ENCODE data around the gene PLCL1. TPM values are rescaled to one million over a fixed set of nuclear protein-coding genes. Genes with fewer than 3 reads are reported as not detected.

PLCL1 gene
- total RNA-seq, 1 experiment from 2014 or later: 0.07 TPM

DNA sequence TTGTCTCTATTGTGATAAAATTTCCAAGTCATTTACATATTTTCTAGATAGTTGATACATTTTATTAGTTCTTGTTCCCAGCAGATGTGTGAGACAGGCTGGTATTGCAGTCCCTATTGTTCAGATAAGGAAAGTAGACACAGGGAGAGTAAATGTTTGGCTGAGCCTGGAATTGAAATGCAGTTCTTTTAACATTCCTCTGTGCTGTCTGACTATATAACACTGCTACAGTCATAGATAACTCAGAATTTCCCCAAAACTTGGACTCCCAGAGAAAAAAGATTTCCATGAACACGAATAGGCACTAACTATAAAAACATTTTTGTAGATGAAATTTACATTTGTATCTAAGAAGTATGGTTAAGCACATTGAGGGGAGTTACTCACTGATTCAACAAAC, 71.4 kb downstream of the PLCL1 start:
- DNase-seq (ENCODE audit: low spot score): no peak
- Mint-ChIP-seq H3K27me3 (ENCODE audit: low read depth) (no peaks in the 10 kb centered on the region), H3K36me3 (no peaks in the 10 kb centered on the region), H3K9me3 (no peaks in the 10 kb centered on the region), H3K27ac (no peak overlapping the region), H3K4me1 (peaks cover 15% of the 10 kb centered on the region), H3K4me3 (no peak overlapping the region)
- ATAC-seq: no peak
- ChIA-PET POLR2A (no interaction called here), CTCF (no interaction called here)
- no peak for TF ChIP-seq GRHL2 (CRISPR knock-in tag; IDR thresholded peaks at IDR 0.05; ENCODE audit: insufficient replicate concordance, severe bottlenecking)
- TF ChIP-seq, protein P1, sequence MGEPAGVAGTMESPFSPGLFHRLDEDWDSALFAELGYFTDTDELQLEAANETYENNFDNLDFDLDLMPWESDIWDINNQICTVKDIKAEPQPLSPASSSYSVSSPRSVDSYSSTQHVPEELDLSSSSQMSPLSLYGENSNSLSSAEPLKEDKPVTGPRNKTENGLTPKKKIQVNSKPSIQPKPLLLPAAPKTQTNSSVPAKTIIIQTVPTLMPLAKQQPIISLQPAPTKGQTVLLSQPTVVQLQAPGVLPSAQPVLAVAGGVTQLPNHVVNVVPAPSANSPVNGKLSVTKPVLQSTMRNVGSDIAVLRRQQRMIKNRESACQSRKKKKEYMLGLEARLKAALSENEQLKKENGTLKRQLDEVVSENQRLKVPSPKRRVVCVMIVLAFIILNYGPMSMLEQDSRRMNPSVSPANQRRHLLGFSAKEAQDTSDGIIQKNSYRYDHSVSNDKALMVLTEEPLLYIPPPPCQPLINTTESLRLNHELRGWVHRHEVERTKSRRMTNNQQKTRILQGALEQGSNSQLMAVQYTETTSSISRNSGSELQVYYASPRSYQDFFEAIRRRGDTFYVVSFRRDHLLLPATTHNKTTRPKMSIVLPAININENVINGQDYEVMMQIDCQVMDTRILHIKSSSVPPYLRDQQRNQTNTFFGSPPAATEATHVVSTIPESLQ (CRISPR knock-in tag; IDR thresholded peaks at IDR 0.05): no peak
- TF ChIP-seq, protein P2, sequence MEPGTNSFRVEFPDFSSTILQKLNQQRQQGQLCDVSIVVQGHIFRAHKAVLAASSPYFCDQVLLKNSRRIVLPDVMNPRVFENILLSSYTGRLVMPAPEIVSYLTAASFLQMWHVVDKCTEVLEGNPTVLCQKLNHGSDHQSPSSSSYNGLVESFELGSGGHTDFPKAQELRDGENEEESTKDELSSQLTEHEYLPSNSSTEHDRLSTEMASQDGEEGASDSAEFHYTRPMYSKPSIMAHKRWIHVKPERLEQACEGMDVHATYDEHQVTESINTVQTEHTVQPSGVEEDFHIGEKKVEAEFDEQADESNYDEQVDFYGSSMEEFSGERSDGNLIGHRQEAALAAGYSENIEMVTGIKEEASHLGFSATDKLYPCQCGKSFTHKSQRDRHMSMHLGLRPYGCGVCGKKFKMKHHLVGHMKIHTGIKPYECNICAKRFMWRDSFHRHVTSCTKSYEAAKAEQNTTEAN (CRISPR knock-in tag; IDR thresholded peaks at IDR 0.05): no peak
- TF ChIP-seq RORB (CRISPR knock-in tag; IDR thresholded peaks at IDR 0.05): no peak
- TF ChIP-seq, protein P3, sequence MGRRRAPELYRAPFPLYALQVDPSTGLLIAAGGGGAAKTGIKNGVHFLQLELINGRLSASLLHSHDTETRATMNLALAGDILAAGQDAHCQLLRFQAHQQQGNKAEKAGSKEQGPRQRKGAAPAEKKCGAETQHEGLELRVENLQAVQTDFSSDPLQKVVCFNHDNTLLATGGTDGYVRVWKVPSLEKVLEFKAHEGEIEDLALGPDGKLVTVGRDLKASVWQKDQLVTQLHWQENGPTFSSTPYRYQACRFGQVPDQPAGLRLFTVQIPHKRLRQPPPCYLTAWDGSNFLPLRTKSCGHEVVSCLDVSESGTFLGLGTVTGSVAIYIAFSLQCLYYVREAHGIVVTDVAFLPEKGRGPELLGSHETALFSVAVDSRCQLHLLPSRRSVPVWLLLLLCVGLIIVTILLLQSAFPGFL (CRISPR knock-in tag; IDR thresholded peaks at IDR 0.05; ENCODE audit: borderline replicate concordance): no peak
- TF ChIP-seq OVOL2 (CRISPR knock-in tag; IDR thresholded peaks at IDR 0.05; ENCODE audit: borderline replicate concordance): no peak
- TF ChIP-seq, protein P4, sequence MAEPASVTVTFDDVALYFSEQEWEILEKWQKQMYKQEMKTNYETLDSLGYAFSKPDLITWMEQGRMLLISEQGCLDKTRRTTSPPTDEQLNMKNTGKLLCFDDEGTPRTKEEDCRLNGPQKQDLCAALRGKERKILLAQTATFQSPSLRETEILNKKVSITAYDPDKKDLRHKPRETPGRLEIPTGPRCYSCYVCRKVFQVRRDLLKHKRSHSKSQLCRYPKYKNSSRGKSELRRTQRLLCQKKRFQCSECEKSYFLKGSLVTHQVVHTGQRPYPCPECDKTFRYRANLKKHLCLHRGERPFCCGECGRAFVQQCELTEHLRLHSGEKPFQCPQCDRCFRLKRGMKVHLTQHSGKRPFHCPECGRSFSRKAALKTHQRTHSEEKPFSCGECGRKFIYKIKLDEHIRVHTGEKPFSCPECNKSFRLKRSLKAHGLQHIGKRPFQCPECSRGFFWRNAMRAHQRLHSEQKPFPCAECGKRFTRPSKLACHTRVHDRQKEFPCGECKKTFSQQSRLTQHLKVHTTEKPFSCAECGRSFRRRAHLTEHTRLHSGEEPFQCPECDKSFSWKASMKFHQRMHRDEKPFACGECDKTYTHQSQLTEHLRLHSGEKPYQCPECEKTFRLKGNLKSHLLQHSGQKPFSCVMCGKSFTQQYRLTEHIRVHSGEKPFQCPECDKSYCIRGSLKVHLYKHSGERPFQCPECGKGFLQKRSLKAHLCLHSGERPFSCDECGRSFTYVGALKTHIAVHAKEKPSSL (CRISPR knock-in tag; conservative IDR thresholded peaks at IDR 0.05): no peak
- TF ChIP-seq GABPB1 (CRISPR knock-in tag; IDR thresholded peaks at IDR 0.05): no peak
- TF ChIP-seq, protein P5, sequence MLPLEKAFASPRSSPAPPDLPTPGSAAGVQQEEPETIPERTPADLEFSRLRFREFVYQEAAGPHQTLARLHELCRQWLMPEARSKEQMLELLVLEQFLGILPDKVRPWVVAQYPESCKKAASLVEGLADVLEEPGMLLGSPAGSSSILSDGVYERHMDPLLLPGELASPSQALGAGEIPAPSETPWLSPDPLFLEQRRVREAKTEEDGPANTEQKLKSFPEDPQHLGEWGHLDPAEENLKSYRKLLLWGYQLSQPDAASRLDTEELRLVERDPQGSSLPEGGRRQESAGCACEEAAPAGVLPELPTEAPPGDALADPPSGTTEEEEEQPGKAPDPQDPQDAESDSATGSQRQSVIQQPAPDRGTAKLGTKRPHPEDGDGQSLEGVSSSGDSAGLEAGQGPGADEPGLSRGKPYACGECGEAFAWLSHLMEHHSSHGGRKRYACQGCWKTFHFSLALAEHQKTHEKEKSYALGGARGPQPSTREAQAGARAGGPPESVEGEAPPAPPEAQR (CRISPR knock-in tag; IDR thresholded peaks at IDR 0.05): no peak
- TF ChIP-seq CBFB (CRISPR knock-in tag; IDR thresholded peaks at IDR 0.05; ENCODE audit: low read depth): no peak
- TF ChIP-seq, protein P6, sequence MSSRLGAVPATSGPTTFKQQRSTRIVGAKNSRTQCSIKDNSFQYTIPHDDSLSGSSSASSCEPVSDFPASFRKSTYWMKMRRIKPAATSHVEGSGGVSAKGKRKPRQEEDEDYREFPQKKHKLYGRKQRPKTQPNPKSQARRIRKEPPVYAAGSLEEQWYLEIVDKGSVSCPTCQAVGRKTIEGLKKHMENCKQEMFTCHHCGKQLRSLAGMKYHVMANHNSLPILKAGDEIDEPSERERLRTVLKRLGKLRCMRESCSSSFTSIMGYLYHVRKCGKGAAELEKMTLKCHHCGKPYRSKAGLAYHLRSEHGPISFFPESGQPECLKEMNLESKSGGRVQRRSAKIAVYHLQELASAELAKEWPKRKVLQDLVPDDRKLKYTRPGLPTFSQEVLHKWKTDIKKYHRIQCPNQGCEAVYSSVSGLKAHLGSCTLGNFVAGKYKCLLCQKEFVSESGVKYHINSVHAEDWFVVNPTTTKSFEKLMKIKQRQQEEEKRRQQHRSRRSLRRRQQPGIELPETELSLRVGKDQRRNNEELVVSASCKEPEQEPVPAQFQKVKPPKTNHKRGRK (CRISPR knock-in tag; IDR thresholded peaks at IDR 0.05; ENCODE audit: borderline replicate concordance): no peak
- TF ChIP-seq, protein P7, sequence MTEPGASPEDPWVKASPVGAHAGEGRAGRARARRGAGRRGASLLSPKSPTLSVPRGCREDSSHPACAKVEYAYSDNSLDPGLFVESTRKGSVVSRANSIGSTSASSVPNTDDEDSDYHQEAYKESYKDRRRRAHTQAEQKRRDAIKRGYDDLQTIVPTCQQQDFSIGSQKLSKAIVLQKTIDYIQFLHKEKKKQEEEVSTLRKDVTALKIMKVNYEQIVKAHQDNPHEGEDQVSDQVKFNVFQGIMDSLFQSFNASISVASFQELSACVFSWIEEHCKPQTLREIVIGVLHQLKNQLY (CRISPR knock-in tag; IDR thresholded peaks at IDR 0.05): no peak

DNA sequence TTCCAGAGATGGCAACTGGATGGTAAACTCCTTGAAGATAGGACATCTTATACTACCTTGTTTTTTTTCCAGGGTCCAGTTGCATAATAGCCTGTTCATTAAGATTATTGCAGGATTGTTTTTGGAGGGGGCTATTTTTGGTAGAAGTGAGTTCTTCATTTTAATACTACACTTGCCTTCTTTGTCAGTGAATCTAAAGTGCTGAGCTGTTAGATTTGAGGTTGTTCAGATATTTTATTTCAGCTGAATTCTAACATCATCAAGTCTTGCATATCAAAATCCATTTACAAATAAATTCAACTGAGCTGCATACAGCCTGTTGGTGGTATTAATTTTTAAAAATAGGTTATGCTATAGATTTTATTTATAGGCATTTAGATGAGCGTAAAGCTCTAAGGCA, 72.1 kb downstream of the PLCL1 start:
- Mint-ChIP-seq H3K4me3 (no peak overlapping the region), H3K4me1 (peaks cover 15% of the 10 kb centered on the region), H3K27ac (no peak overlapping the region), H3K27me3 (ENCODE audit: low read depth) (no peaks in the 10 kb centered on the region), H3K9me3 (no peaks in the 10 kb centered on the region), H3K36me3 (no peaks in the 10 kb centered on the region)
- DNase-seq (ENCODE audit: low spot score) (no peak), ATAC-seq (no peak)
- POLR2A ChIA-PET: no interaction called here
- CTCF ChIA-PET: no interaction called here
- TF ChIP-seq ZNF416 (CRISPR knock-in tag; IDR thresholded peaks at IDR 0.05) (no peak), GTF2I (CRISPR knock-in tag; conservative IDR thresholded peaks at IDR 0.05) (no peak), CREB1 (CRISPR knock-in tag; IDR thresholded peaks at IDR 0.05) (no peak), TEAD4 (CRISPR knock-in tag; IDR thresholded peaks at IDR 0.05) (no peak), ZNF263 (CRISPR knock-in tag; IDR thresholded peaks at IDR 0.05; ENCODE audit: low read depth) (no peak)
- TF ChIP-seq, protein P1 (CRISPR knock-in tag; IDR thresholded peaks at IDR 0.05): no peak
- TF ChIP-seq, protein P8, sequence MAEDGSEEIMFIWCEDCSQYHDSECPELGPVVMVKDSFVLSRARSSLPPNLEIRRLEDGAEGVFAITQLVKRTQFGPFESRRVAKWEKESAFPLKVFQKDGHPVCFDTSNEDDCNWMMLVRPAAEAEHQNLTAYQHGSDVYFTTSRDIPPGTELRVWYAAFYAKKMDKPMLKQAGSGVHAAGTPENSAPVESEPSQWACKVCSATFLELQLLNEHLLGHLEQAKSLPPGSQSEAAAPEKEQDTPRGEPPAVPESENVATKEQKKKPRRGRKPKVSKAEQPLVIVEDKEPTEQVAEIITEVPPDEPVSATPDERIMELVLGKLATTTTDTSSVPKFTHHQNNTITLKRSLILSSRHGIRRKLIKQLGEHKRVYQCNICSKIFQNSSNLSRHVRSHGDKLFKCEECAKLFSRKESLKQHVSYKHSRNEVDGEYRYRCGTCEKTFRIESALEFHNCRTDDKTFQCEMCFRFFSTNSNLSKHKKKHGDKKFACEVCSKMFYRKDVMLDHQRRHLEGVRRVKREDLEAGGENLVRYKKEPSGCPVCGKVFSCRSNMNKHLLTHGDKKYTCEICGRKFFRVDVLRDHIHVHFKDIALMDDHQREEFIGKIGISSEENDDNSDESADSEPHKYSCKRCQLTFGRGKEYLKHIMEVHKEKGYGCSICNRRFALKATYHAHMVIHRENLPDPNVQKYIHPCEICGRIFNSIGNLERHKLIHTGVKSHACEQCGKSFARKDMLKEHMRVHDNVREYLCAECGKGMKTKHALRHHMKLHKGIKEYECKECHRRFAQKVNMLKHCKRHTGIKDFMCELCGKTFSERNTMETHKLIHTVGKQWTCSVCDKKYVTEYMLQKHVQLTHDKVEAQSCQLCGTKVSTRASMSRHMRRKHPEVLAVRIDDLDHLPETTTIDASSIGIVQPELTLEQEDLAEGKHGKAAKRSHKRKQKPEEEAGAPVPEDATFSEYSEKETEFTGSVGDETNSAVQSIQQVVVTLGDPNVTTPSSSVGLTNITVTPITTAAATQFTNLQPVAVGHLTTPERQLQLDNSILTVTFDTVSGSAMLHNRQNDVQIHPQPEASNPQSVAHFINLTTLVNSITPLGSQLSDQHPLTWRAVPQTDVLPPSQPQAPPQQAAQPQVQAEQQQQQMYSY (CRISPR knock-in tag; IDR thresholded peaks at IDR 0.05): no peak

Data from WTC11 (cell line).